ENCODE data around the gene LETM1.

Gene LETM1

GRCh38 chr4:1856071-1856942, at the start of gene LETM1:
LETM1 (minus strand) TSS chr4:1856156; CDS start chr4:1855950, 206 bp downstream.
- DNase-seq = peak; percentile 86 to 91

- no peak for DNase-seq
These were observed 48.1 kb upstream of the LETM1 start for GRCh38 chr4:1904042-1904441.

GRCh38 chr4:1903035-1903434, 47.1 kb upstream of the LETM1 start:
- DNase-seq = no peak

- no peak for DNase-seq
These were observed 46.3 kb upstream of the LETM1 start for GRCh38 chr4:1902243-1902642.

GRCh38 chr4:1901127-1901526, 45.2 kb upstream of the LETM1 start:
- DNase-seq = no peak

GRCh38 chr4:1900624-1901023, 44.7 kb upstream of the LETM1 start:
- DNase-seq = no peak

GRCh38 chr4:1900087-1900433, 44.1 kb upstream of the LETM1 start:
- DNase-seq = no peak

- peak; percentile 62 to 70 for DNase-seq
These were observed 43.5 kb upstream of the LETM1 start for GRCh38 chr4:1899149-1900086.

- no peak for DNase-seq
These were observed 42.7 kb upstream of the LETM1 start for GRCh38 chr4:1898681-1899080.

- DNase-seq = no peak
These were observed 42.1 kb upstream of the LETM1 start for GRCh38 chr4:1898007-1898406.

- no peak for DNase-seq
These were observed 40.7 kb upstream of the LETM1 start for GRCh38 chr4:1896658-1896991.

- DNase-seq = no peak
These were observed 40.2 kb upstream of the LETM1 start for GRCh38 chr4:1895971-1896657.

GRCh38 chr4:1890979-1891570, 35.1 kb upstream of the LETM1 start:
- DNase-seq = no peak

GRCh38 chr4:1887052-1887451, 31.1 kb upstream of the LETM1 start:
- DNase-seq = no peak

GRCh38 chr4:1885414-1885813, 29.5 kb upstream of the LETM1 start:
- DNase-seq = no peak

- DNase-seq = no peak
These were observed 27.6 kb upstream of the LETM1 start for GRCh38 chr4:1883583-1883982.

GRCh38 chr4:1882850-1883271, 26.9 kb upstream of the LETM1 start:
- no peak for DNase-seq

- no peak for DNase-seq
These were observed 24.4 kb upstream of the LETM1 start for GRCh38 chr4:1880332-1880731.

GRCh38 chr4:1879485-1879884, 23.5 kb upstream of the LETM1 start:
- no peak for DNase-seq

GRCh38 chr4:1874201-1874600, 18.2 kb upstream of the LETM1 start:
- no peak for DNase-seq

- no peak for DNase-seq
These were observed 17.8 kb upstream of the LETM1 start for GRCh38 chr4:1873776-1874175.

GRCh38 chr4:1873291-1873690, 17.3 kb upstream of the LETM1 start:
- no peak for DNase-seq

GRCh38 chr4:1872870-1873269, 16.9 kb upstream of the LETM1 start:
- DNase-seq = no peak

All from stimulated activated CD4-positive, alpha-beta T cell treated with anti-CD3 and anti-CD28 coated beads, Interleukin-2, amount 100 ng/mL, for 48 hours (primary cell).